Fibroblast of lung (primary cell): ENCODE data around the gene MAP3K15. TPM values are rescaled to one million over a fixed set of nuclear protein-coding genes. Genes with fewer than 3 reads are reported as not detected.

Experiments used
- DNase-seq, 2 donors: peaks; one replicate each; pipeline versions ENCODE4 v3.0.0 to v3.0.0-alpha.2; 2010; ENCODE audit warnings: low read depth in 2 of 2
- H2AFZ ChIP-seq: 2 replicates; pipeline ENCODE4 v1.5.1; 2012; ENCODE audit warnings: low read length, control low read depth, inconsistent platforms
- H3K27ac ChIP-seq: 2 replicates; pipeline ENCODE4 v1.5.1; 2011; ENCODE audit warnings: low read length, control low read depth; ENCODE audit not compliant: insufficient read depth
- H3K27me3 ChIP-seq: 2 replicates; pipeline ENCODE4 v1.5.1; 2011; ENCODE audit warnings: mild to moderate bottlenecking, low read length; ENCODE audit not compliant: control insufficient read depth, insufficient read depth
- H3K36me3 ChIP-seq: 2 replicates; pipeline ENCODE4 v1.5.1; 2011; ENCODE audit warnings: low read length; ENCODE audit not compliant: control insufficient read depth, insufficient read depth
- H3K4me1 ChIP-seq: 2 replicates; pipeline ENCODE4 v1.5.1; 2011; ENCODE audit warnings: low read length; ENCODE audit not compliant: control insufficient read depth, insufficient read depth; ENCODE audit errors: extremely low read depth
- H3K4me2 ChIP-seq: 2 replicates; pipeline ENCODE4 v1.5.1; 2011; ENCODE audit warnings: low read length, control low read depth; ENCODE audit not compliant: insufficient read depth; ENCODE audit errors: extremely low read depth
- H3K4me3 ChIP-seq, 4 experiments: fragments of 200-600 bp in 1 of 4; sonication (generic) in 1 of 4; replicated peaks in 1 of 4; 2 replicates each; pipeline ENCODE4 v1.5.1; 2011 to 2016; ENCODE audit warnings: low read length in 4 of 4, low read depth in 3 of 4, mild to moderate bottlenecking in 3 of 4, control low read depth in 2 of 4, inconsistent platforms in 1 of 4, mixed read lengths in 1 of 4; ENCODE audit not compliant: insufficient read depth in 1 of 4; ENCODE audit errors: control extremely low read depth in 1 of 4
- H3K79me2 ChIP-seq: 2 replicates; pipeline ENCODE4 v1.5.1; 2012; ENCODE audit warnings: mild to moderate bottlenecking, low read length, inconsistent platforms; ENCODE audit not compliant: control insufficient read depth, insufficient read depth
- H3K9ac ChIP-seq: 2 replicates; pipeline ENCODE4 v1.5.1; 2011; ENCODE audit warnings: mild to moderate bottlenecking, low read length, control low read depth; ENCODE audit not compliant: insufficient read depth
- H3K9me3 ChIP-seq: 2 replicates; pipeline ENCODE4 v1.5.1; 2012; ENCODE audit warnings: low read depth, low read length; ENCODE audit not compliant: control insufficient read depth, insufficient read depth
- H4K20me1 ChIP-seq: 2 replicates; pipeline ENCODE4 v1.5.1; 2011; ENCODE audit warnings: low read length; ENCODE audit not compliant: control insufficient read depth, insufficient read depth; ENCODE audit errors: extremely low read depth
- CTCF ChIP-seq, 2 donors: IDR thresholded peaks in 1 of 2; conservative IDR thresholded peaks in 1 of 2; 1 replicate in 1 of 2; 2 replicates in 1 of 2; pipeline ENCODE4 v1.5.1; 2011 to 2012; ENCODE audit warnings: low read length in 2 of 2, control low read depth in 1 of 2, inconsistent platforms in 1 of 2, low read depth in 1 of 2, mild to moderate bottlenecking in 1 of 2
- EZH2 ChIP-seq: IDR thresholded peaks from 2 replicates; pipeline ENCODE4 v1.5.1; 2012; ENCODE audit warnings: low read length, control low read depth, mild to moderate bottlenecking; ENCODE audit errors: missing control alignments
- polyA plus RNA-seq, 2 donors: library from polyadenylated mRNA; depleted of rRNA in 1 of 2; stranded (reverse) in 1 of 2; unstranded in 1 of 2; fragments of >200 nt; gene quantifications; 2 replicates each; pipeline ENCODE4 v1.2.1, GENCODE V29; 2011 to 2012; ENCODE audit warnings: missing spikeins in 1 of 2
- total RNA-seq: library from RNA; depleted of rRNA; stranded (reverse); fragments of >200 nt; gene quantifications from 2 replicates; pipeline ENCODE4 v1.2.1, GENCODE V29; 2014

The MAP3K15 gene
- total and polyA plus RNA-seq, 2 donors (not counting 1 experiment from before 2014, with no cell fraction given): under 0.01 to 0.14 TPM

- Histone ChIP-seq H3K4me1 (no peaks in the 10 kb centered on the region), H3K9ac (no peak overlapping the region), H3K9me3 (no peaks in the 10 kb centered on the region), H3K79me2 (no peaks in the 10 kb centered on the region), H2AFZ (no peak overlapping the region), H4K20me1 (no peaks in the 10 kb centered on the region), H3K27me3 (no peaks in the 10 kb centered on the region), H3K36me3 (no peaks in the 10 kb centered on the region), H3K4me2 (no peak overlapping the region), H3K4me3 (no peak overlapping the region), H3K27ac (no peak overlapping the region)
- TF ChIP-seq EZH2 (no peak), CTCF (conservative IDR thresholded peaks at IDR 0.05 in 1 of 2, IDR thresholded peaks at IDR 0.05 in 1 of 2; ENCODE audit: low read depth in 1 of 2, low read length in 2 of 2) (no peak)
- no peak for DNase-seq
Observed at GRCh38 chrX:19392078-19392477, 123.2 kb downstream of the MAP3K15 start.

GRCh38 chrX:19389227-19389845 is 126.0 kb downstream of the MAP3K15 start:
- TF ChIP-seq EZH2: no peak
- TF ChIP-seq CTCF (conservative IDR thresholded peaks at IDR 0.05 in 1 of 2, IDR thresholded peaks at IDR 0.05 in 1 of 2; ENCODE audit: low read depth in 1 of 2, low read length in 2 of 2): no peak
- H2AFZ ChIP-seq: no peak overlapping the region
- H3K27ac ChIP-seq: no peak overlapping the region
- no peak overlapping the region for H3K4me3 ChIP-seq
- no peaks in the 10 kb centered on the region for H3K9me3 ChIP-seq
- H3K4me2 ChIP-seq: no peak overlapping the region
- no peak for DNase-seq
- no peaks in the 10 kb centered on the region for H4K20me1 ChIP-seq
- no peaks in the 10 kb centered on the region for H3K27me3 ChIP-seq
- H3K9ac ChIP-seq: no peak overlapping the region
- H3K4me1 ChIP-seq: no peaks in the 10 kb centered on the region
- no peaks in the 10 kb centered on the region for H3K36me3 ChIP-seq
- no peaks in the 10 kb centered on the region for H3K79me2 ChIP-seq

- Histone ChIP-seq H3K9me3 (no peaks in the 10 kb centered on the region), H2AFZ (no peak overlapping the region), H3K27ac (no peak overlapping the region), H4K20me1 (no peaks in the 10 kb centered on the region), H3K4me1 (no peaks in the 10 kb centered on the region), H3K36me3 (no peaks in the 10 kb centered on the region), H3K9ac (no peak overlapping the region), H3K4me2 (no peak overlapping the region), H3K4me3 (no peak overlapping the region), H3K27me3 (no peaks in the 10 kb centered on the region), H3K79me2 (no peaks in the 10 kb centered on the region)
- DNase-seq: no peak
- TF ChIP-seq EZH2 (no peak), CTCF (conservative IDR thresholded peaks at IDR 0.05 in 1 of 2, IDR thresholded peaks at IDR 0.05 in 1 of 2; ENCODE audit: low read depth in 1 of 2, low read length in 2 of 2) (no peak)
Observed at GRCh38 chrX:19388741-19389140, 126.6 kb downstream of the MAP3K15 start.
